GM12878 (cell line): ENCODE measurements around the gene SLC6A17. TPM values are rescaled to one million over a fixed set of nuclear protein-coding genes. Genes with fewer than 3 reads are reported as not detected.

Source experiments
- ATAC-seq: fragments of 200-7000 bp; cut with Tn5 transposase; 3 replicates; pipeline ENCODE4 v1.9.1; 2020; ENCODE audit warnings: mild to moderate bottlenecking, moderate library complexity
- BruUV-seq: library from RNA; stranded (reverse); fragments of 400-500 nt; replicated peaks from 2 replicates; lab custom pipeline; 2021; lab: Mats Ljungman, UMichigan
- CTCF ChIA-PET: fragments of 300-600 bp; sonication (Branson Sonifier 250); formaldehyde crosslinking; extraction: SDS; loops from one replicate; lab custom pipeline; 2021; ENCODE audit warnings: inconsistent platforms; lab: Yijun Ruan, JAX
- POLR2A ChIA-PET: fragments of 350-600 bp; formaldehyde crosslinking; extraction: SDS; loops from one replicate; lab custom pipeline; 2021; ENCODE audit warnings: inconsistent platforms; lab: Charles Lee
- RAD21 ChIA-PET: fragments of 300-600 bp; sonication (Branson Sonifier 250); formaldehyde crosslinking; loops from one replicate; lab custom pipeline; 2023; ENCODE audit warnings: antibody characterized with exemption; ENCODE audit not compliant: unreplicated experiment; lab: Charles Lee
- SMC1A ChIA-PET: fragments of 300-600 bp; sonication (Branson Sonifier 250); formaldehyde crosslinking; loops from one replicate; lab custom pipeline; 2023; ENCODE audit not compliant: unreplicated experiment, uncharacterized antibody; lab: Charles Lee
- DNase-seq: peaks from one replicate; pipeline ENCODE4 v3.0.0-alpha.2; 2011; ENCODE audit warnings: low read depth, low spot score
- FAIRE-seq: peaks from 3 replicates; lab custom pipeline; 2011; peaks lifted over from hg19 to GRCh38; lab: Jason Lieb, UNC
- H2AFZ ChIP-seq: 2 replicates; pipeline ENCODE4 v1.6.0; 2011; ENCODE audit warnings: low read depth, low read length, control low read depth; ENCODE audit not compliant: control insufficient read depth
- H3K27ac ChIP-seq: 2 replicates; pipeline ENCODE4 v1.5.1; 2011; ENCODE audit warnings: control low read depth; ENCODE audit not compliant: control insufficient read depth, insufficient read depth
- H3K27me3 ChIP-seq, 2 experiments: replicated peaks in 1 of 2; 2 replicates each; pipeline versions ENCODE4 v1.6.0 to v1.6.1; 2011; ENCODE audit warnings: low read length in 1 of 2; ENCODE audit not compliant: control insufficient read depth in 2 of 2, insufficient read depth in 2 of 2
- H3K36me3 ChIP-seq, 2 experiments: 2 replicates each; pipeline ENCODE4 v1.5.1; 2011; ENCODE audit warnings: low read length in 1 of 2; ENCODE audit not compliant: control insufficient read depth in 2 of 2, insufficient read depth in 2 of 2
- H3K4me1 ChIP-seq: 2 replicates; pipeline ENCODE4 v1.6.1; 2011; ENCODE audit warnings: mild to moderate bottlenecking, low read length, moderate library complexity, mixed read lengths; ENCODE audit not compliant: control insufficient read depth, insufficient read depth
- H3K4me2 ChIP-seq: 2 replicates; pipeline ENCODE4 v1.6.0; 2011; ENCODE audit warnings: control low read depth; ENCODE audit not compliant: control insufficient read depth, insufficient read depth
- H3K4me3 ChIP-seq: fragments of 200-600 bp; sonication (generic); 2 replicates; pipeline ENCODE4 v1.5.1; 2016
- H3K79me2 ChIP-seq: 2 replicates; pipeline ENCODE4 v1.6.0; 2011; ENCODE audit warnings: low read length; ENCODE audit not compliant: control insufficient read depth, insufficient read depth
- H3K9ac ChIP-seq: 2 replicates; pipeline ENCODE4 v1.8.0; 2011; ENCODE audit warnings: low read length, control low read depth, mixed read lengths; ENCODE audit not compliant: control insufficient read depth, insufficient read depth
- H3K9me3 ChIP-seq: replicated peaks from 3 replicates; pipeline ENCODE4 v1.5.1; 2011; ENCODE audit warnings: mild to moderate bottlenecking, low read length; ENCODE audit not compliant: control insufficient read depth, insufficient read depth
- H4K20me1 ChIP-seq: 2 replicates; pipeline ENCODE4 v1.6.0; 2011; ENCODE audit not compliant: control insufficient read depth, insufficient read depth
- IRF3 ChIP-seq: fragments of 450-650 bp; IDR thresholded peaks from 2 replicates; pipeline ENCODE4 v1.6.1; 2014; ENCODE audit warnings: mild to moderate bottlenecking
- LARP7 ChIP-seq: fragments of 450-650 bp; IDR thresholded peaks from 2 replicates; pipeline ENCODE4 v1.6.1; 2017; ENCODE audit warnings: mild to moderate bottlenecking
- NFIC ChIP-seq: IDR thresholded peaks from 2 replicates; pipeline ENCODE4 v1.6.1; 2012; ENCODE audit warnings: low read depth, mild to moderate bottlenecking, inconsistent platforms, low read length, moderate library complexity
- USF2 ChIP-seq: IDR thresholded peaks from 2 replicates; pipeline ENCODE4 v1.6.1; 2011; ENCODE audit warnings: low read depth, low read length, improper control_type of control experiment, borderline replicate concordance
- ZBTB11 ChIP-seq: fragments of 450-650 bp; formaldehyde crosslinking; IDR thresholded peaks from 2 replicates; pipeline ENCODE4 v1.5.0; 2022; ENCODE audit warnings: mild to moderate bottlenecking, missing genetic modification characterization
- ZZZ3 ChIP-seq: IDR thresholded peaks from 2 replicates; pipeline ENCODE4 v1.6.1; 2011; ENCODE audit warnings: low read depth; ENCODE audit not compliant: control insufficient read depth, insufficient read length
- WGBS: methylation state at CpG from one replicate; pipeline ENCODE4 v1.1.6; 2016; ENCODE audit warnings: low lambda C conversion rate; ENCODE audit not compliant: insufficient replicate concordance, insufficient coverage; ENCODE audit errors: missing lambda C conversion rate; 5-methylcytosine and 5-hydroxymethylcytosine counted together
- in situ Hi-C: fragments of 300-500 bp; cut with MboI; formaldehyde crosslinking; loops from 9 replicates; pipeline ENCODE4 v1.14.3; 2018; ENCODE audit warnings: mixed read lengths
- intact Hi-C: fragments of 100-400 bp; cut with micrococcal nuclease; formaldehyde crosslinking; loops from one replicate; pipeline ENCODE4 v1.14.2; 2022; ENCODE audit not compliant: unreplicated experiment
- polyA plus RNA-seq, 11 experiments: library from polyadenylated mRNA; depleted of rRNA in 4 of 11; unstranded in 6 of 11; stranded (reverse) in 5 of 11; fragments of >200 nt; fragmentation: Nextera tagmentation in 4 of 11; fragmentation: Illumina TruSeq in 1 of 11; extraction: Ambion mirVana in 4 of 11; extraction: Trizol in 1 of 11; gene quantifications; 1 replicate in 1 of 11; 2 replicates in 10 of 11; pipeline versions ENCODE4 v1.2.1 to v1.2.3, GENCODE V29; 2011 to 2016; ENCODE audit warnings: inconsistent platforms in 2 of 11, missing spikeins in 2 of 11, low read depth in 1 of 11
- total RNA-seq, 4 experiments: library from RNA; depleted of rRNA in 3 of 4; stranded (reverse); fragments of >200 nt in 3 of 4; fragmentation: Illumina TruSeq in 1 of 4; extraction: Trizol in 1 of 4; gene quantifications; 2 replicates each; pipeline versions ENCODE4 v1.2.1 to v1.2.3, GENCODE V29; 2013 to 2021

Gene SLC6A17
- total and polyA plus RNA-seq, 10 of the 15 experiments (the other 5 are each of a cell fraction or from before 2014, with no cell fraction given) = not detected

GRCh38 chr1:110215621-110216515 lies 65.6 kb downstream of the SLC6A17 start:
- RAD21 ChIA-PET = interaction anchor here (0.9 to 3.0 kb wide), 11 partner anchors 8 to 280 kb away, joined by 3 to 15 read pairs (median 4); no protein-coding TSS in a partner anchor

More at GRCh38 chr1:110215621-110216515, 65.6 kb downstream of the SLC6A17 start:
- TF ChIP-seq IRF3 (no peak), ZBTB11 (CRISPR knock-in tag) (no peak), USF2 (no peak), ZZZ3 (no peak), LARP7 (no peak), NFIC (no peak)
- ChIA-PET CTCF (interaction anchor here (0.8 to 18.8 kb wide), 7 partner anchors 8 to 244 kb away, joined by 3 to 753 read pairs (median 6); no protein-coding TSS in a partner anchor), POLR2A (interaction anchor here (0.9 to 1.6 kb wide), 3 partner anchors 23 to 94 kb away, joined by 4 to 6 read pairs (median 5); no protein-coding TSS in a partner anchor), SMC1A (interaction anchor here (1.0 to 17.8 kb wide), 8 partner anchors 8 to 1118 kb away, joined by 3 to 524 read pairs (median 4); no protein-coding TSS in a partner anchor)
- Histone ChIP-seq H2AFZ (no peak overlapping the region), H3K4me3 (no peak overlapping the region), H3K79me2 (no peaks in the 10 kb centered on the region), H4K20me1 (no peaks in the 10 kb centered on the region), H3K9me3 (no peaks in the 10 kb centered on the region), H3K9ac (no peak overlapping the region), H3K4me1 (no peaks in the 10 kb centered on the region; the same call in 1 of the 2 replicates), H3K36me3 (no peaks in the 10 kb centered on the region), H3K27ac (no peak overlapping the region), H3K27me3 (peaks cover 0 to 14% of the 10 kb centered on the region in 2 experiments; a peak in 1 of 4 replicates), H3K4me2 (no peak overlapping the region)
- no TSS peak for BruUV-seq
- DNase-seq (no peak), ATAC-seq (peak; percentile 4; the same call in 2 of the 3 replicates), FAIRE-seq (no peak)
- in situ Hi-C loops (no loop called here), intact Hi-C loops (no loop called here)
- WGBS = 49% methylated on average over 7 of the region's 7 CpGs
